ENCODE results near the gene SLC38A9.

DNA sequence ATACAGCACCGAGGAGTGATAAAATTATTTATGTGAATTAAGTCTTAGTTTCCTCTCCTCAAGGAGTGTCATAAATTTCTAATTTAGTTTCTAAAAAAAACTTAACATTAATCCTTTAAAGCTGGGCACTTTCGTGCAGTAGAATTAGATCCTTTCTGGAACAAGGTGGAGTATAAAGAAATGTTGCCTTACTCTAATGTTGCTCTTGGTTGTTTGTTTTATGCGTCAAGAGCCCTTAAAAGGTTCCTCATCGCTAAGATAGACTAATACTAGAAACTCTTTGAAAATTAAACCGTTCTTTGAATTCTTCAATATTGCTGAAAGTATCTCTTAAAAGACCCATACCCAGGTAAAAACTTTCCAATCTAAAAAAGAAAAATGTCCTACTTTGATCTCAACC lies 93.8 kb downstream of the SLC38A9 start:
- TF ChIP-seq, protein P1, sequence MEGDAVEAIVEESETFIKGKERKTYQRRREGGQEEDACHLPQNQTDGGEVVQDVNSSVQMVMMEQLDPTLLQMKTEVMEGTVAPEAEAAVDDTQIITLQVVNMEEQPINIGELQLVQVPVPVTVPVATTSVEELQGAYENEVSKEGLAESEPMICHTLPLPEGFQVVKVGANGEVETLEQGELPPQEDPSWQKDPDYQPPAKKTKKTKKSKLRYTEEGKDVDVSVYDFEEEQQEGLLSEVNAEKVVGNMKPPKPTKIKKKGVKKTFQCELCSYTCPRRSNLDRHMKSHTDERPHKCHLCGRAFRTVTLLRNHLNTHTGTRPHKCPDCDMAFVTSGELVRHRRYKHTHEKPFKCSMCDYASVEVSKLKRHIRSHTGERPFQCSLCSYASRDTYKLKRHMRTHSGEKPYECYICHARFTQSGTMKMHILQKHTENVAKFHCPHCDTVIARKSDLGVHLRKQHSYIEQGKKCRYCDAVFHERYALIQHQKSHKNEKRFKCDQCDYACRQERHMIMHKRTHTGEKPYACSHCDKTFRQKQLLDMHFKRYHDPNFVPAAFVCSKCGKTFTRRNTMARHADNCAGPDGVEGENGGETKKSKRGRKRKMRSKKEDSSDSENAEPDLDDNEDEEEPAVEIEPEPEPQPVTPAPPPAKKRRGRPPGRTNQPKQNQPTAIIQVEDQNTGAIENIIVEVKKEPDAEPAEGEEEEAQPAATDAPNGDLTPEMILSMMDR (IDR thresholded peaks at IDR 0.05; ENCODE audit: low read length), result no peak
- TF ChIP-seq EZH2phosphoT487 (IDR thresholded peaks at IDR 0.05; ENCODE audit: low read length), result no peak
